Keratinocyte (primary cell): ENCODE measurements around the gene INHBE. TPM values are rescaled to one million over a fixed set of nuclear protein-coding genes. Genes with fewer than 3 reads are reported as not detected.

ENCODE experiments used
- DNase-seq: peaks from one replicate; pipeline ENCODE4 v3.0.0-alpha.2; 2011; ENCODE audit warnings: low read depth, missing footprints, low spot score
- FAIRE-seq: peaks from 2 replicates; lab custom pipeline; 2011; peaks lifted over from hg19 to GRCh38; lab: Jason Lieb, UNC
- H2AFZ ChIP-seq: 2 replicates; pipeline ENCODE4 v1.6.0; 2012; ENCODE audit warnings: low read length, control low read depth, inconsistent platforms; ENCODE audit not compliant: control insufficient read depth
- H3K27ac ChIP-seq: 2 replicates; pipeline ENCODE4 v1.5.1; 2011; ENCODE audit warnings: low read length; ENCODE audit not compliant: control insufficient read depth, insufficient read depth
- H3K27me3 ChIP-seq: 3 replicates; pipeline ENCODE4 v1.6.0; 2011; ENCODE audit warnings: low read length; ENCODE audit not compliant: control insufficient read depth, insufficient read depth; ENCODE audit errors: extremely low read depth
- H3K36me3 ChIP-seq, 2 experiments: 2 replicates in 1 of 2; 3 replicates in 1 of 2; pipeline ENCODE4 v1.5.1; 2011; ENCODE audit warnings: low read length in 2 of 2, mild to moderate bottlenecking in 1 of 2; ENCODE audit not compliant: control insufficient read depth in 2 of 2, insufficient read depth in 2 of 2; ENCODE audit errors: extremely low read depth in 1 of 2
- H3K4me1 ChIP-seq: 3 replicates; pipeline ENCODE4 v1.5.1; 2011; ENCODE audit warnings: low read length; ENCODE audit not compliant: control insufficient read depth, insufficient read depth; ENCODE audit errors: extremely low read depth
- H3K4me2 ChIP-seq: 3 replicates; pipeline ENCODE4 v1.6.0; 2011; ENCODE audit warnings: low read depth, low read length; ENCODE audit not compliant: control insufficient read depth, insufficient read depth; ENCODE audit errors: extremely low read depth
- H3K4me3 ChIP-seq, 3 experiments: fragments of 200-600 bp in 1 of 3; sonication (generic) in 1 of 3; 2 replicates in 2 of 3; 3 replicates in 1 of 3; pipeline ENCODE4 v1.5.1; 2011 to 2016; ENCODE audit warnings: low read length in 3 of 3, mild to moderate bottlenecking in 3 of 3, control low read depth in 2 of 3, inconsistent platforms in 1 of 3, low read depth in 1 of 3, mixed read lengths in 1 of 3, mixed run types in 1 of 3, moderate library complexity in 1 of 3; ENCODE audit not compliant: control insufficient read depth in 2 of 3, insufficient read depth in 2 of 3; ENCODE audit errors: extremely low read depth in 1 of 3
- H3K79me2 ChIP-seq: 2 replicates; pipeline ENCODE4 v1.6.0; 2012; ENCODE audit warnings: low read length; ENCODE audit not compliant: control insufficient read depth, insufficient read depth
- H3K9ac ChIP-seq: 3 replicates; pipeline ENCODE4 v1.6.0; 2011; ENCODE audit warnings: low read length; ENCODE audit not compliant: control insufficient read depth, insufficient read depth; ENCODE audit errors: extremely low read depth
- H3K9me1 ChIP-seq: 3 replicates; pipeline ENCODE4 v1.6.0; 2011; ENCODE audit warnings: low read length; ENCODE audit not compliant: control insufficient read depth, insufficient read depth; ENCODE audit errors: extremely low read depth
- H3K9me3 ChIP-seq: 2 replicates; pipeline ENCODE4 v1.5.1; 2012; ENCODE audit warnings: low read depth, low read length; ENCODE audit not compliant: control insufficient read depth
- H4K20me1 ChIP-seq: 3 replicates; pipeline ENCODE4 v1.6.0; 2011; ENCODE audit warnings: low read length; ENCODE audit not compliant: control insufficient read depth, insufficient read depth; ENCODE audit errors: extremely low read depth
- EZH2 ChIP-seq: IDR thresholded peaks from one replicate; pipeline ENCODE4 v1.6.1; 2012; ENCODE audit warnings: inconsistent platforms, mild to moderate bottlenecking, low read length, moderate library complexity
- dilution Hi-C: fragments of 300-500 bp; cut with MboI; formaldehyde crosslinking; loops from one replicate; pipeline ENCODE4 v1.7.0; 2020; ENCODE audit warnings: low sequenced_read_pairs; ENCODE audit not compliant: extremely low pct_ligation_motif_present
- polyA plus RNA-seq, 5 experiments: library from polyadenylated mRNA; depleted of rRNA in 3 of 5; stranded (reverse) in 3 of 5; stranded (forward) in 1 of 5; unstranded in 1 of 5; fragments of >200 nt; gene quantifications; 1 replicate in 1 of 5; 2 replicates in 3 of 5; 3 replicates in 1 of 5; pipeline versions ENCODE4 v1.2.1 to v1.2.3, GENCODE V29; 2011 to 2012; ENCODE audit warnings: missing spikeins in 2 of 5, low read depth in 1 of 5, low replicate concordance in 1 of 5
- TF ChIP-seq, protein P1 (sequence below), 3 experiments: IDR thresholded peaks in 1 of 3; conservative IDR thresholded peaks in 1 of 3; optimal IDR thresholded peaks in 1 of 3; 2 replicates in 2 of 3; 3 replicates in 1 of 3; pipeline versions ENCODE3 to v1.5.1; 2011; ENCODE audit warnings: low read length in 3 of 3, mild to moderate bottlenecking in 3 of 3, moderate library complexity in 2 of 3, control low read depth in 1 of 3, inconsistent platforms in 1 of 3; ENCODE audit not compliant: insufficient read depth in 2 of 3; ENCODE audit errors: extremely low read depth in 1 of 3

Gene INHBE
- polyA plus RNA-seq, 1 donor (not counting 4 experiments of a cell fraction or from before 2014, with no cell fraction given) = not detected

DNA sequence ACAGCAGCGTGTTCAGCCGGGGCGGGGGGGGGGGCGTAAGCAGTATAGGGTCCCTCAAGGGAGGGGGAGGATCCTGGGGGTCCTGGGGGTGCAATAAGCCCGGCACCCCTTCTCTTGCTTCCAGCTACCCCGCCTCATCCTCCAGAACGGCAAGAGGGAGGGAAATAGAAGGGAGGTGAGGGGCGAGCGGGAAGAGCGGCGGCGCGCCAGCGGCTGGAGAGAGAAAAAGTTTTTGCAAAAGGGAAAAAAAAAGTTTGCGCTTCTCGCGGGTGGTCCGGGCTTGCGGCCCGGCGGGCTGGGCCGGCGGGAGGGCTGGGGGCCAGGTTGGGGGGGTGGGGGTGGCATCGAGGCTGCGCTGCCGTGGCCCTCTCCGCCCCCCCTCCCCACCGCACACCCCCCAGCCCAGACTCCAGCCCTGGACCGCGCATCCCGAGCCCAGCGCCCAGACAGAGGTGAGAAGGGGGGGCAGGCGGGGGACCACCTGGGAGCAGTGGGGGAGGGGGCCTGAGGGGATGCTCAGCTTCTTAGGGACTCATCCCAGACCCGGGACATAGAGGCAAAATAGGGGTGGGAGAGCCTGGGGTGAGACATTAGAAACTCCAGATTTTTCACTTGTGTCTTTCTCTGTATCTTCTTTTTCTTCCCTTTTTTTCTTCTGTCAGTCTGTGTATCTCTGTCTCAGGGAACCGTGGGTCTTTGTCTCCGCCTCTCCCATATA lies 4.8 kb downstream of the INHBE start, which contains the start of gene GLI1:
GLI1 (plus strand) TSS at position 36 of the 718 bp plus-strand sequence. CDS start 3,907 bp downstream, outside the sequence.
- Histone ChIP-seq H3K9ac (peak within 1 kb of the TSS; percentile 76), H3K9me3 (no peaks in the 10 kb centered on the region), H3K27ac (peak within 1 kb of the TSS; percentile 91), H3K4me3 (peak within 1 kb of the TSS; percentile 50 to 96 (median 94)), H4K20me1 (no peaks in the 10 kb centered on the region), H3K4me2 (peak within 1 kb of the TSS; percentile 97), H3K27me3 (peaks cover 16% of the 10 kb centered on the region), H3K79me2 (no peaks in the 10 kb centered on the region), H3K36me3 (no peaks in the 10 kb centered on the region), H2AFZ (peak within 1 kb of the TSS; percentile 97), H3K9me1 (no peaks in the 10 kb centered on the region), H3K4me1 (peaks cover 44% of the 10 kb centered on the region)
- DNase-seq (no peak), FAIRE-seq (no peak)
- dilution Hi-C loops = no loop called here
- TF ChIP-seq, protein P1, sequence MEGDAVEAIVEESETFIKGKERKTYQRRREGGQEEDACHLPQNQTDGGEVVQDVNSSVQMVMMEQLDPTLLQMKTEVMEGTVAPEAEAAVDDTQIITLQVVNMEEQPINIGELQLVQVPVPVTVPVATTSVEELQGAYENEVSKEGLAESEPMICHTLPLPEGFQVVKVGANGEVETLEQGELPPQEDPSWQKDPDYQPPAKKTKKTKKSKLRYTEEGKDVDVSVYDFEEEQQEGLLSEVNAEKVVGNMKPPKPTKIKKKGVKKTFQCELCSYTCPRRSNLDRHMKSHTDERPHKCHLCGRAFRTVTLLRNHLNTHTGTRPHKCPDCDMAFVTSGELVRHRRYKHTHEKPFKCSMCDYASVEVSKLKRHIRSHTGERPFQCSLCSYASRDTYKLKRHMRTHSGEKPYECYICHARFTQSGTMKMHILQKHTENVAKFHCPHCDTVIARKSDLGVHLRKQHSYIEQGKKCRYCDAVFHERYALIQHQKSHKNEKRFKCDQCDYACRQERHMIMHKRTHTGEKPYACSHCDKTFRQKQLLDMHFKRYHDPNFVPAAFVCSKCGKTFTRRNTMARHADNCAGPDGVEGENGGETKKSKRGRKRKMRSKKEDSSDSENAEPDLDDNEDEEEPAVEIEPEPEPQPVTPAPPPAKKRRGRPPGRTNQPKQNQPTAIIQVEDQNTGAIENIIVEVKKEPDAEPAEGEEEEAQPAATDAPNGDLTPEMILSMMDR (optimal IDR thresholded peaks at IDR 0.05 in 1 of 3, IDR thresholded peaks at IDR 0.05 in 1 of 3, conservative IDR thresholded peaks at IDR 0.05 in 1 of 3; ENCODE audit: extremely low read depth in 1 of 3, insufficient read depth in 2 of 3, low read length in 3 of 3) = no peak
- TF ChIP-seq EZH2 = no peak

DNA sequence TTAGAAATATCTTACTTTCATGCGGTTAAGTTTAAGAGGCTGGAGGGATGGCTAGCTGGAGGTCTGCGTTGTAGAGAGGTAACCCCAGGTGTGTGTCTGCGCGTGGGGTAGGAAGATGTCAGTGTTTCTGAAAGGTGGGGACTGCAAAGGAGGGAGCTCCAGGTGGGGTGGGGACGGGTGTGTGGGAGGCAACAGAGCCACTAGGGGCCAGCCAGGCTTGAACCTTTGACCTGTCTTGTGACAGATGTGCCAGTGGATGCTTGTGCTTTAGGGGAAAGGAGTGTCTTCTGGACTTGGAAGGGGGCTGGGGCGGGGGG lies 5.3 kb downstream of the INHBE start:
- DNase-seq (no peak), FAIRE-seq (no peak)
- Histone ChIP-seq H3K4me3 (peak overlapping the region; percentile 42 to 96 (median 50)), H3K27me3 (peaks cover 16% of the 10 kb centered on the region), H3K79me2 (no peaks in the 10 kb centered on the region), H3K9me3 (no peaks in the 10 kb centered on the region), H3K9me1 (no peaks in the 10 kb centered on the region), H2AFZ (no peak overlapping the region), H4K20me1 (no peaks in the 10 kb centered on the region), H3K9ac (no peak overlapping the region), H3K4me2 (peak overlapping the region; percentile 97), H3K36me3 (no peaks in the 10 kb centered on the region), H3K4me1 (peaks cover 44% of the 10 kb centered on the region), H3K27ac (no peak overlapping the region)
- no peak for TF ChIP-seq EZH2
- dilution Hi-C loops = no loop called here
